ENCODE results near the gene COL23A1.
A peak's percentile ranks its signal among the peaks of the same experiment; 100 is the strongest.

COL23A1 gene

DNA sequence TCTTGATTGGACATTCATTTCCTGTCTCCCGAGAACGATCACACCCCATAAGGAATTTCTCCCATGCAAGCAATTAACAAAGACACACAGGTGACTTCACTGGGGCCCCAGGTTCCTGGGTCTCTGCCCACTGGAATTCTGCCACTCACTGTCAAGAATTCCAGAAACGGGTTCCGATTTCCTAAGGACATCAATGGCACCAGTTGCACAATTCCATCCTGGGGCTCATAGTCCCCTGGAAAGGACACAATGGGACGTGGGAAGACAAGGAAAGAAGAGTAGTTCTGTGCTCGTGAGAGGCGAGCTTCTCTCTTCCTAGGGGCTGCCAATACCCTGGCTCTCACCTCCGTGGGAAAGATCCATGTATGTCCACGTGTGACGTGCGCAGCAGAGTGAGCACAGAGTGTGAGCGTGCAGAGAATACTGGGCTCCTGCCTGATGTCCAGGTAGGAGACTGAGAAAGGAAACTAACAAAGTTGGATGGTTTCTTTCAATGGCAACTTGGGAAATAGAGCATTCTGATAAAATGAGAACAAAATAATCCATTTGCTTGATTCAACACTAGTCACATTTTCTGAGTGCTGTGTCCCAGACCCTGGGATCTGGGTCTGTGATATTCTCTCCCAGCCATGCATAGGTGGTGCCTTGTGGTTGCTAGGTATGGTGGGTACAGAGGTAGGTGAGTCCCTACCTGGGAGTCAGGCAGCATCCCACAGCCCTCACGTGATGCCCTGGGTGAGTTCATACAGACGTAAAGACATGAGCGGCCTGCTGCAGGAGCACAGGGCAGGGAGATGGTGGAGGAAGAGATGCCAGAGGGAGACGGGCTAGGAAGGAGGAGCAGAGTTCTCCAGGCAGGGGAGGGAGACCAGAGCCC is 159.8 kb downstream of the COL23A1 start:
- WGBS, 2 donors (ENCODE audit: extremely low coverage in 2 of 2, insufficient read length in 2 of 2, insufficient replicate concordance in 1 of 2): no CpG with 5 or more reads among the region's 16 CpGs
- Histone ChIP-seq H2BK120ac (ENCODE audit: low read depth, low read length) (no peak overlapping the region), H3K14ac (ENCODE audit: low read length) (peak overlapping the region; percentile 27), H3K4me3 (ENCODE audit: low read length in 2 of 2) (no peak overlapping the region), H3K18ac (ENCODE audit: low read length) (peak overlapping the region; percentile 57), H3K4me2 (ENCODE audit: insufficient read depth, low read length, poor library complexity, severe bottlenecking) (no peak overlapping the region), H2AK5ac (ENCODE audit: low read depth, low read length) (peak overlapping the region; percentile 43), H3K9me3 (replicated peaks in 1 of 2; ENCODE audit: control insufficient read depth in 2 of 2, insufficient read depth in 1 of 2, low read depth in 1 of 2, low read length in 2 of 2) (peaks cover 0 to 3% of the 10 kb centered on the region in 2 donors), H3K4me1 (ENCODE audit: control insufficient read depth in 2 of 2, insufficient read depth in 1 of 2, low read depth in 1 of 2, low read length in 2 of 2) (peaks cover 20 to 31% of the 10 kb centered on the region in 2 donors), H3K36me3 (replicated peaks in 1 of 2; ENCODE audit: control insufficient read depth in 2 of 2, insufficient read depth in 2 of 2, low read length in 2 of 2) (no peaks in the 10 kb centered on the region), H2BK5ac (ENCODE audit: low read length) (no peak overlapping the region), H3K4ac (ENCODE audit: low read length) (no peak overlapping the region), H2AFZ (ENCODE audit: low read length) (no peak overlapping the region), H3K23ac (ENCODE audit: low read depth, low read length, poor library complexity) (no peak overlapping the region), H3K9ac (ENCODE audit: low read depth, low read length, poor library complexity) (no peak overlapping the region), H2BK12ac (ENCODE audit: low read length) (no peak overlapping the region), H3K27me3 (ENCODE audit: control insufficient read depth in 3 of 3, insufficient read depth in 3 of 3, low read depth in 1 of 3, low read length in 3 of 3) (no peaks in the 10 kb centered on the region), H2BK15ac (ENCODE audit: low read length) (peak overlapping the region; percentile 42), H3K79me1 (ENCODE audit: low read depth, low read length) (no peaks in the 10 kb centered on the region), H4K91ac (ENCODE audit: low read depth, low read length, poor library complexity) (no peak overlapping the region), H3K27ac (replicated peaks; ENCODE audit: low read length) (no peak overlapping the region), H4K8ac (ENCODE audit: low read depth, low read length) (no peak overlapping the region)
- DNase-seq (ENCODE audit: low spot score): no peak

DNA sequence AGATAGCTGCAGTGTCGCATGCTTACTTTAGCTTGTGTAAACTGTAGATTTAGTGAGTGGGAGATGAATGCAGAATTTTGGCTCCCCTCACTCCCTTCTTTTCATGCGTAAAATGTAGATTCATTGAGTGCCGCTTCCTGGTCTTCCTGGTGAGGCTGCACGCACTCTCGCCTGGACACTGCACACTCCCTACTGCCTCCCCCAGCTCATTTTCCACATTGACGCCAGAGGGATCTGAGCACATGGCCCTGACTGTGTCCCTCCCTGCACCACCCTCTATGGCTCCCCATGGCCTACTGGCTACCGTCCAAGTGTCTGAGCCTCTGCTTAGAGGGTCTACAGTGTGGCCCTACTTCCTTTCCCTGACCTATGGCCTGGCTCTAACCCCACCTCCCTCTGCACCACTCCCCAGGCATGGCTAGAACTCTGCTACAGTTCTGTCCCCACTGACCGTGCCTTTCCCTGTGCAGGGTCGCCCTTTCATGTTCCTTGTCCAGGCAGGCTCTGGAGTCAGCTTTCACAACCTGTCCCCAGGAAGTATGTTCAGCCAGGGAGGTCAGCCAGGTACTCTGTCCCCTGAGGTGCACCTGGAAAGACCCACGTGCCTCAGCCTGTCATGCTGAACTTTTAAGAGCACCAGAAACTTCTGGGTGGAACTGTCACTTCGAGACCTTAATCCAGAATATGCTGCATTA is 160.6 kb downstream of the COL23A1 start:
- DNase-seq (ENCODE audit: low spot score): no peak
- H4K91ac ChIP-seq (ENCODE audit: low read depth, low read length, poor library complexity): no peak overlapping the region
- H2BK12ac ChIP-seq (ENCODE audit: low read length): peak overlapping the region; percentile 67
- WGBS, 2 donors (ENCODE audit: extremely low coverage in 2 of 2, insufficient read length in 2 of 2, insufficient replicate concordance in 1 of 2): no CpG with 5 or more reads among the region's 11 CpGs
- peaks cover 0 to 3% of the 10 kb centered on the region in 2 donors for H3K9me3 ChIP-seq (replicated peaks in 1 of 2; ENCODE audit: control insufficient read depth in 2 of 2, insufficient read depth in 1 of 2, low read depth in 1 of 2, low read length in 2 of 2)
- H3K9ac ChIP-seq (ENCODE audit: low read depth, low read length, poor library complexity): no peak overlapping the region
- no peak overlapping the region for H3K4me2 ChIP-seq (ENCODE audit: insufficient read depth, low read length, poor library complexity, severe bottlenecking)
- H3K27ac ChIP-seq (replicated peaks; ENCODE audit: low read length): no peak overlapping the region
- H4K8ac ChIP-seq (ENCODE audit: low read depth, low read length): no peak overlapping the region
- H2BK15ac ChIP-seq (ENCODE audit: low read length): peak overlapping the region; percentile 77
- H3K14ac ChIP-seq (ENCODE audit: low read length): no peak overlapping the region
- no peak overlapping the region for H2BK5ac ChIP-seq (ENCODE audit: low read length)
- H3K36me3 ChIP-seq (replicated peaks in 1 of 2; ENCODE audit: control insufficient read depth in 2 of 2, insufficient read depth in 2 of 2, low read length in 2 of 2): no peaks in the 10 kb centered on the region
- no peaks in the 10 kb centered on the region for H3K27me3 ChIP-seq (ENCODE audit: control insufficient read depth in 3 of 3, insufficient read depth in 3 of 3, low read depth in 1 of 3, low read length in 3 of 3)
- H3K4ac ChIP-seq (ENCODE audit: low read length): no peak overlapping the region
- H3K4me1 ChIP-seq (ENCODE audit: control insufficient read depth in 2 of 2, insufficient read depth in 1 of 2, low read depth in 1 of 2, low read length in 2 of 2): peaks cover 16 to 32% of the 10 kb centered on the region in 2 donors
- H2BK120ac ChIP-seq (ENCODE audit: low read depth, low read length): no peak overlapping the region
- H3K79me1 ChIP-seq (ENCODE audit: low read depth, low read length): no peaks in the 10 kb centered on the region
- H3K18ac ChIP-seq (ENCODE audit: low read length): peak overlapping the region; percentile 69
- no peak overlapping the region for H2AFZ ChIP-seq (ENCODE audit: low read length)
- peak overlapping the region; percentile 5 for H2AK5ac ChIP-seq (ENCODE audit: low read depth, low read length)
- H3K4me3 ChIP-seq (ENCODE audit: low read length in 2 of 2): peak overlapping the region in 1 of 2 donors; percentile 8
- no peak overlapping the region for H3K23ac ChIP-seq (ENCODE audit: low read depth, low read length, poor library complexity)

DNA sequence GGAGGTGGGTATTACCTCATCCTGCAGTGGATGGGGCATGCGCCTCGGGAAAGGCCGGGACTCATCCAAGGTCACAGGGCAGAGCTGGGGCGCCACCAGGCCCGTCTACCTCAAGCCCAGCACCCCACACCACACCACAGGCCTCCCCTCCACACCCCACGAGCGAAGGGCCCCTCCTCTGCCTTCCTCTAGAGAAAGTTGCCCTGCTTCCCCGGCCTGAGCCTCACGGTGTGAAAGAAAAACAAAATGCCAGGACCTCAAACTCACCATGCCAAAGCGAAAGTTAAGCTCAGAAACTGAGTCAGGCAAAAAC is 161.1 kb downstream of the COL23A1 start:
- peak overlapping the region; percentile 91 for H3K14ac ChIP-seq (ENCODE audit: low read length)
- no peak overlapping the region for H2BK120ac ChIP-seq (ENCODE audit: low read depth, low read length)
- H3K27ac ChIP-seq (replicated peaks; ENCODE audit: low read length): no peak overlapping the region
- peaks cover 0 to 3% of the 10 kb centered on the region in 2 donors for H3K9me3 ChIP-seq (replicated peaks in 1 of 2; ENCODE audit: control insufficient read depth in 2 of 2, insufficient read depth in 1 of 2, low read depth in 1 of 2, low read length in 2 of 2)
- peak overlapping the region; percentile 69 for H2BK5ac ChIP-seq (ENCODE audit: low read length)
- H3K4me3 ChIP-seq (ENCODE audit: low read length in 2 of 2): no peak overlapping the region
- no peak overlapping the region for H3K4me2 ChIP-seq (ENCODE audit: insufficient read depth, low read length, poor library complexity, severe bottlenecking)
- no peaks in the 10 kb centered on the region for H3K36me3 ChIP-seq (replicated peaks in 1 of 2; ENCODE audit: control insufficient read depth in 2 of 2, insufficient read depth in 2 of 2, low read length in 2 of 2)
- H4K91ac ChIP-seq (ENCODE audit: low read depth, low read length, poor library complexity): no peak overlapping the region
- H2BK12ac ChIP-seq (ENCODE audit: low read length): peak overlapping the region; percentile 87
- H3K27me3 ChIP-seq (ENCODE audit: control insufficient read depth in 3 of 3, insufficient read depth in 3 of 3, low read depth in 1 of 3, low read length in 3 of 3): no peaks in the 10 kb centered on the region
- H3K4me1 ChIP-seq (ENCODE audit: control insufficient read depth in 2 of 2, insufficient read depth in 1 of 2, low read depth in 1 of 2, low read length in 2 of 2): peaks cover 17 to 37% of the 10 kb centered on the region in 2 donors
- peak overlapping the region; percentile 84 for H3K18ac ChIP-seq (ENCODE audit: low read length)
- peak overlapping the region; percentile 84 for H2AFZ ChIP-seq (ENCODE audit: low read length)
- no peak for DNase-seq (ENCODE audit: low spot score)
- no CpG with 5 or more reads among the region's 10 CpGs for WGBS, 2 donors (ENCODE audit: extremely low coverage in 2 of 2, insufficient read length in 2 of 2, insufficient replicate concordance in 1 of 2)
- peak overlapping the region; percentile 22 for H3K9ac ChIP-seq (ENCODE audit: low read depth, low read length, poor library complexity)
- H4K8ac ChIP-seq (ENCODE audit: low read depth, low read length): peak overlapping the region; percentile 54
- peak overlapping the region; percentile 49 for H3K23ac ChIP-seq (ENCODE audit: low read depth, low read length, poor library complexity)
- H3K4ac ChIP-seq (ENCODE audit: low read length): peak overlapping the region; percentile 43
- peak overlapping the region; percentile 83 for H2AK5ac ChIP-seq (ENCODE audit: low read depth, low read length)
- H2BK15ac ChIP-seq (ENCODE audit: low read length): peak overlapping the region; percentile 77
- no peaks in the 10 kb centered on the region for H3K79me1 ChIP-seq (ENCODE audit: low read depth, low read length)

Data from neuronal stem cell (in vitro differentiated cells).